RWPE2 (cell line): ENCODE measurements around the gene ARHGAP45.

Experiments
- ATAC-seq: fragments of 200-7000 bp; cut with Tn5 transposase; 3 replicates; pipeline ENCODE4 v1.9.1; 2021; ENCODE audit warnings: low read depth
- DNase-seq: peaks from one replicate; pipeline ENCODE4 v3.0.0-alpha.2; 2020; ENCODE audit warnings: low spot score
- H3K27ac ChIP-seq: fragments of 450-650 bp; 2 replicates; pipeline ENCODE4 v1.5.1; 2017; ENCODE audit warnings: mild to moderate bottlenecking; ENCODE audit not compliant: poor library complexity, severe bottlenecking
- H3K27me3 ChIP-seq: fragments of 250-450 bp; sonication (Bioruptor Pico); 2 replicates; pipeline ENCODE4 v1.5.1; 2021; ENCODE audit warnings: mild to moderate bottlenecking, moderate library complexity; ENCODE audit not compliant: insufficient read depth, poor library complexity, severe bottlenecking
- H3K36me3 ChIP-seq: fragments of 250-450 bp; sonication (Bioruptor Pico); 2 replicates; pipeline ENCODE4 v1.5.1; 2020; ENCODE audit warnings: low read depth, mild to moderate bottlenecking, moderate library complexity
- H3K4me1 ChIP-seq: fragments of 250-450 bp; sonication (Bioruptor Pico); 2 replicates; pipeline ENCODE4 v1.5.1; 2021; ENCODE audit warnings: mild to moderate bottlenecking, moderate library complexity; ENCODE audit not compliant: insufficient read depth, poor library complexity, severe bottlenecking
- H3K4me3 ChIP-seq: fragments of 250-450 bp; sonication (Bioruptor Pico); 2 replicates; pipeline ENCODE4 v1.5.1; 2021; ENCODE audit warnings: mild to moderate bottlenecking, moderate library complexity; ENCODE audit not compliant: severe bottlenecking
- H3K9me3 ChIP-seq: fragments of 250-450 bp; sonication (Bioruptor Pico); 2 replicates; pipeline ENCODE4 v1.5.1; 2021; ENCODE audit warnings: mild to moderate bottlenecking, moderate library complexity; ENCODE audit not compliant: severe bottlenecking
- TF ChIP-seq, protein P1 (sequence below): fragments of 450-650 bp; IDR thresholded peaks from one replicate; pipeline ENCODE4 v1.5.1; 2017; ENCODE audit warnings: mild to moderate bottlenecking, moderate library complexity; ENCODE audit not compliant: poor library complexity, severe bottlenecking

ARHGAP45 gene

DNA sequence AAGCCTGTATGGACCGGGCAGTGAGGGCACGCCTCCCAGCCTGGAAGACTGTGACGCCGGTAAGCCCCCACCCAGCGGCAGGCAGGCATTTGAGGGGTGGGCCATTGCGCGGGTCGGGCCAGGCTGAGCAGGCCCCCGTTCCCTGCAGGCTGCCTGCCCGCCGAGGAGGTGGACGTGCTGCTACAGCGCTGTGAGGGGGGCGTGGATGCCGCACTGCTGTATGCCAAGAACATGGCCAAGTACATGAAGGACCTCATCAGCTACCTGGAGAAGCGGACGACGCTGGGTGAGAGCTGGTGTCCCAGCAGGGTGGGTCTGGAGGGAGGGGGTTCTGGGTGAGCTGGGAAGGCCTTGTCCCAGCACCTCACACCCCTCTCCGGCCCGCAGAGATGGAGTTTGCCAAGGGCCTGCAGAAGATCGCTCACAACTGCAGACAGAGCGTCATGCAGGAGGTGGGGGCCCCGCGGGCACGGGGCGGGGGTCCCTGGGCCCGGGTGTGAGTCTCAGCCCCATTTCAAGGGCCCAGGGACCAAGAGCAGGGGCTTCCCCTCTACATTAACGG lies 7.1 kb downstream of the ARHGAP45 start:
- no peaks in the 10 kb centered on the region for H3K36me3 ChIP-seq
- TF ChIP-seq, protein P1, sequence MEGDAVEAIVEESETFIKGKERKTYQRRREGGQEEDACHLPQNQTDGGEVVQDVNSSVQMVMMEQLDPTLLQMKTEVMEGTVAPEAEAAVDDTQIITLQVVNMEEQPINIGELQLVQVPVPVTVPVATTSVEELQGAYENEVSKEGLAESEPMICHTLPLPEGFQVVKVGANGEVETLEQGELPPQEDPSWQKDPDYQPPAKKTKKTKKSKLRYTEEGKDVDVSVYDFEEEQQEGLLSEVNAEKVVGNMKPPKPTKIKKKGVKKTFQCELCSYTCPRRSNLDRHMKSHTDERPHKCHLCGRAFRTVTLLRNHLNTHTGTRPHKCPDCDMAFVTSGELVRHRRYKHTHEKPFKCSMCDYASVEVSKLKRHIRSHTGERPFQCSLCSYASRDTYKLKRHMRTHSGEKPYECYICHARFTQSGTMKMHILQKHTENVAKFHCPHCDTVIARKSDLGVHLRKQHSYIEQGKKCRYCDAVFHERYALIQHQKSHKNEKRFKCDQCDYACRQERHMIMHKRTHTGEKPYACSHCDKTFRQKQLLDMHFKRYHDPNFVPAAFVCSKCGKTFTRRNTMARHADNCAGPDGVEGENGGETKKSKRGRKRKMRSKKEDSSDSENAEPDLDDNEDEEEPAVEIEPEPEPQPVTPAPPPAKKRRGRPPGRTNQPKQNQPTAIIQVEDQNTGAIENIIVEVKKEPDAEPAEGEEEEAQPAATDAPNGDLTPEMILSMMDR = no peak
- peaks cover 6% of the 10 kb centered on the region for H3K27me3 ChIP-seq
- ATAC-seq (0 out of 3 replicates have a peak, but pooled peaks have one; percentile 11), DNase-seq (peak; percentile 58)
- no peaks in the 10 kb centered on the region for H3K4me1 ChIP-seq
- no peak overlapping the region for H3K4me3 ChIP-seq
- H3K27ac ChIP-seq = peak overlapping the region; percentile 31
- no peaks in the 10 kb centered on the region for H3K9me3 ChIP-seq

DNA sequence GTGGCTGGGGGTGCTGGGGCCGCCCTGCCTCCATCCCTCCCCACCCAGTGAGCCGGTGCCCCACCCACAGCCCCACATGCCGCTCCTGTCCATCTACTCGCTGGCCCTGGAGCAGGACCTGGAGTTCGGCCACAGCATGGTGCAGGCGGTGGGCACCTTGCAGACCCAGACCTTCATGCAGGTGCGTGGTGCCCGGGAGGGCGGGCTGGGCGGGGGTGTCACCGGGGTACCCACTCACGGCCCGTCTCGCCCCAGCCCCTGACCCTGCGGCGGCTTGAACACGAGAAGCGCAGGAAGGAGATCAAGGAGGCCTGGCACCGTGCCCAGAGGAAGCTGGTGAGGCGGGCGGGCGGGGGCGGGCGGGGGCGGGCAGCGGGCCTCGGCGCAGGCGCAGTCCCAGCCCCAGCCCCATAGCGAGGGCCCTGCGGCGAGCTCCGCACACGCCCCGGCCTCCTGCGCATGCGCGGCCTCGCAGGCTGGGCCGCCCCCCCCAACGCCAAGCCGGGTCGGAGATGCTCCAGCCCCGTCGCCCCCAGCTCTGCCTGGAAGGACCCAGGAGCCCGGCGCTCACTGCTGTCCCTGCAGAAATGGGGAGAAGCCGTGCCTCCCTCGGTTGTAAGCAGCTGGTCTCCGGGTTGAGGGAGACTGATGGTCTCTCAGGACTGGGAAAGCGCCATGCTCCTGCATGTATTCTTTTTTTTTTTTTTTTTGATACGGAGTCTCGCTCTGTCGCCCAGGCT lies 7.7 kb downstream of the ARHGAP45 start:
- H3K4me1 ChIP-seq = no peaks in the 10 kb centered on the region
- H3K9me3 ChIP-seq = no peaks in the 10 kb centered on the region
- H3K27me3 ChIP-seq = peaks cover 6% of the 10 kb centered on the region
- no peaks in the 10 kb centered on the region for H3K36me3 ChIP-seq
- peak overlapping the region; percentile 24 for H3K4me3 ChIP-seq
- peak; percentile 88 for DNase-seq
- peak overlapping the region; percentile 31 for H3K27ac ChIP-seq
- peak; percentile 45 for ATAC-seq
- TF ChIP-seq, protein P1 = no peak

DNA sequence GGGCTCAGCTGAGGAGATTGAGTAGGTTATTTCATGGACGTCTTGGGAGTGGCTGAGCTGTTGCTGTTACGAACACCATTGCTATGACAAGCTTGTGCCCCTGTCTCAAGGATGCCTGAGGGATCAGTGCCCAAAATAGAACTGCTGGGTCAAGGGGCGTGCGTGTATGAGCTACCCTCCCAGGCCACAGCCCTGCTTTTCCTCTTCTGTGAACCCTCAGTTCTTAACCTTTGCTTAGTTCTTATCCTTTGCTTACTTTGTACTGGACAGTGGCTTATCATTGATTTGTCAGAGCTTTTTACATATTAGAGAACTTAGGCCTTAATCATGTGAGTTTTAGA lies 9.0 kb downstream of the ARHGAP45 start:
- H3K4me3 ChIP-seq = no peak overlapping the region
- no peaks in the 10 kb centered on the region for H3K36me3 ChIP-seq
- H3K9me3 ChIP-seq = no peaks in the 10 kb centered on the region
- TF ChIP-seq, protein P1 = no peak
- no peak overlapping the region for H3K27ac ChIP-seq
- no peak for ATAC-seq
- no peaks in the 10 kb centered on the region for H3K4me1 ChIP-seq
- H3K27me3 ChIP-seq = peaks cover under 1% of the 10 kb centered on the region
- DNase-seq = no peak

DNA sequence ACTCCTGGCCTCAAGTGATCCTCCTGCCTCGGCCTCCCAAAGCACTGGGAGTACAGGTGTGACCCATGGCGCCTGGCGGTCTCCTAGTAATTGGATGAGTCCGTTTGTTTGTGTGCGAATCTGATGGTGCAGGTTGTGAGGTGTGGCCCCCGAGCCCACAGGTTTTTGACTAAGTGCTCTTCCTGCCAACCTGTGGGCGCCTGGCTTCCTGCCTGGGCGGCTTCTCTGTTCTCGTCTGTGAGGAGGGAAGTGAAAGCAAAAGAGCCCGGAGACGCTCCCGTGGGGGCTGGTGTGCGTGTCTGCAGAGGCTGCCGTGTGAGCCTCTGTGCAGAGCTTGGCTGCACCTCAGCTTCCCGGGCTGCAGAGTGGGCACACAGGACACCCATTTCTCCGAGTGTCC lies 10.0 kb downstream of the ARHGAP45 start:
- Histone ChIP-seq H3K4me3 (no peak overlapping the region), H3K9me3 (no peaks in the 10 kb centered on the region), H3K36me3 (no peaks in the 10 kb centered on the region), H3K4me1 (peaks cover 3% of the 10 kb centered on the region), H3K27me3 (no peaks in the 10 kb centered on the region), H3K27ac (no peak overlapping the region)
- ATAC-seq = peak; percentile 30; the same call in 2 of the 3 replicates
- peak; percentile 62 for DNase-seq
- TF ChIP-seq, protein P1 = no peak

DNA sequence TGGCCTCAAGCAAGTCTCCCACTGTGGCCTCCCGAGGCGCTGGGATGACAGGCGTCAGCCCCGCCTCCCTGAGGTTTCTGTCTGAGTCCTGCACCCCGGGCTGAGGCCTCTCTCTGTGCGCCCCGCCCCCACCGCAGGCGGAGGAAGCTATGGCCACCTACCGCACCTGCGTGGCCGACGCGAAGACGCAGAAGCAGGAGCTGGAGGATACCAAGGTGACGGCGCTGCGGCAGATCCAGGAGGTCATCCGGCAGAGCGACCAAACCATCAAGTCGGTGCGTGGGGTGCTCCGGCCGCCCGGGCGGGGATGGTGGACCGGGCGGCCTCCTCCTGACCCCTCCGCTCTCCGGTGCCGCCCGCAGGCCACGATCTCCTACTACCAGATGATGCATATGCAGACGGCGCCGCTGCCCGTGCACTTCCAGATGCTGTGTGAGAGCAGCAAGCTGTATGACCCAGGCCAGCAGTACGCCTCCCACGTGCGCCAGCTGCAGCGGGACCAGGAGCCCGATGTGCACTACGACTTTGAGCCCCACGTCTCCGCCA lies 12.7 kb downstream of the ARHGAP45 start:
- Histone ChIP-seq H3K27ac (no peak overlapping the region), H3K4me1 (peaks cover 3% of the 10 kb centered on the region), H3K36me3 (no peaks in the 10 kb centered on the region), H3K27me3 (no peaks in the 10 kb centered on the region), H3K9me3 (no peaks in the 10 kb centered on the region), H3K4me3 (no peak overlapping the region)
- DNase-seq (peak; percentile 63), ATAC-seq (no peak)
- TF ChIP-seq, protein P1 = no peak
